ENCODE measurements around the gene SEMA3F.

GRCh38 chr3:50186096-50186495 is 31.0 kb downstream of the SEMA3F start:
- TF ChIP-seq EZH2 (IDR thresholded peaks at IDR 0.05; ENCODE audit: borderline replicate concordance, low read depth, low read length, poor library complexity, severe bottlenecking), result no peak
- no peak for TF ChIP-seq CTCF (conservative IDR thresholded peaks at IDR 0.05; ENCODE audit: low read depth, low read length)

All from A673 (cell line).